NCI-H446 (cell line): Measurements from ENCODE around the gene DOCK4.

Experiments used
- DNase-seq, 2 experiments: peaks; one replicate each; lab custom pipeline; 2025; lab: John Stamatoyannopoulos, UW

Gene DOCK4

DNA sequence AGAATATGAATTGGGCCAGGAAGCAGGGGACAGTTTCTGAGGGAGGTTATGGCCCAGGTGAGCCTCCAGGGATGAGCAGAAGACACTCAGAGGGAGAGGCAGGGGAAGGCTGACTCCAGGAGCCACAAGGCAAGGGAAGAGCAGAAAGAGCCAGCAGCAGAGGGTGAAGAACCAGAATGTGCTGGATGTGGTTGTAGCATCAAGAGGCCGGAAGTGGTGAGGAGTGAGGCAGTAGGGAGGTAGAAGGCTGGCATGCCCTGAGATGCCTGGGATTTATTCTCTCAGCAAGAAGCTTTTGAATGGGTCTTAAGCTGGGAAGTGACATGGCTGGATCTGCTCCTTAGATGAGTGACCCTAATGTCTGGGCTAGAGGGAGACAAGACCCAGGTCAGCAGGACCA lies 311.7 kb downstream of the DOCK4 start:
- no peak for DNase-seq

- DNase-seq = no peak
Observed at GRCh38 chr7:111893190-111893589, 313.0 kb downstream of the DOCK4 start.

DNA sequence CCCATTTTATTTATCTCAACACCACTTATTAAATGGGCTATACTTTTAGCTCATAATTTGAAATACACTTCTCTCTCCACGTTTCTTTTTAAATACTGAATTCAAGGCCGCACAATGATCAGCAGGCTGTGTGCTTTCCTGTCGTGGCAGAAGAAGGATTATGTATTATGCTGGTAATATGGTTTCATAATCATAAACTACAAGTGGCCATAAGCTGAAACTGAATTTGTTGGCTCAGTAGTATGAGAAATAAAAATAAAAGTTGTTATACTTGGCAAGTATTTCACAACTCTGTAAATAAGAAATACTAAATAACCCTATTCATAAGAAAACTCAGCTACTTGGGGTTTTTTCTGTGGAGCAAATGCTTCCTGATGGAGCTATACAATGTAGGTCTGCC lies 313.6 kb downstream of the DOCK4 start:
- DNase-seq = no peak

- no peak for DNase-seq
Observed at GRCh38 chr7:111887734-111888133, 318.5 kb downstream of the DOCK4 start.

- DNase-seq = no peak
Observed at GRCh38 chr7:111886233-111886632, 320.0 kb downstream of the DOCK4 start.

GRCh38 chr7:111883241-111883640 lies 323.0 kb downstream of the DOCK4 start:
- DNase-seq = peak in 1 of 2 experiments; percentile 49

DNA sequence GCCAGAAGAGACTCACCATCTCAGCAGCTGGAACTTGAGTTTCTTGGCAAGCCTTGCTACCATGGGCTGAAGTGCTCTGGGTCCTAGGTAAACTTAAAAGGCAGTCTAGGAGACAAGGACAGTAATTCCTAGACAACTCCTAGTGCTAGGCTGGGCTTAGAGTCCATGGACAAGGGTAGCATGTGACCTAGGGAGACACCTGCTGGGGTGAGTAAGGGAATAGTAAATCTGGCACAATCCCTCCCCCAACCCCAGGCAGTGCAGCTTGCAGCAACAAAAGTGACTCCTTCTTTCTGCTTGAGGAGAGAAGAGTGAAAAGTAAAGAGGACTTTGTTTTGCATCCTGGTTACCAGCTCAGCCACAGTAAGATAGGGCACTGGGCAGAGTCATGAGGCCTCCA lies 327.4 kb downstream of the DOCK4 start:
- DNase-seq = no peak

- no peak for DNase-seq
Observed at GRCh38 chr7:111877931-111878330, 328.3 kb downstream of the DOCK4 start.

DNA sequence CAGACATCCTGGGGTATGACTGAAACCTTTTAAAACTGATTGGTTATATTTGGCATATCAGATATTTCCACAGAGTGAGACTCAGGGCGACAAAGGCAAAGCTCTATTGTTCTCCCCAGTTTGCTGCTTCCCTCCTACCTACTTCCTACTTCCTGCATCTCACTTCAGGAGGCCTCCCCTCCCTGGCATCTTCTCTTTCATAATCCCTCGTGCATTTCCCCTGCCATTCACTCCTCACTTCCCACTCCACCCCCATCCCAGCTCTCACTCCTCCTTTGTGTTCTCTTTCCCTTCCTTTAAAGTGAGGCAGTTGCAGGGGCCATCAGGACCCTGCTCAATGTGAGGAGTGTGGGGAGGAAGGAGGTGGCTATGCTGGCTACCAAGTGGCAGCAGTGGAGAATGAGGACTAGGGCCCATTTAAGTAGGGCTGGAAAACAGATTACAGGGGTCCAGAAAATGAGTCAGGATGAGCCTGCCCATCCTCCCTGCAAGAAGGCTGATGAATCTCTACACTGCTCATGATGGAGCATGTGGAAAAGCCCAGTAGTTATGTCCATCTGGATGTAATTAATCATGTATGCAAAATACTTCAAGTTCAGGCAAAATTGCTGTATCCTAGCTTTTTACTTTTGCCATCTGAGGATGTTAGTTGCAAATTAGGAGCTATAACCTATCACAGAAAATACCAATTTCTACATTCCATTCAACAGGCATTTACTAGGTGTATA lies 332.1 kb downstream of the DOCK4 start:
- DNase-seq = no peak

DNA sequence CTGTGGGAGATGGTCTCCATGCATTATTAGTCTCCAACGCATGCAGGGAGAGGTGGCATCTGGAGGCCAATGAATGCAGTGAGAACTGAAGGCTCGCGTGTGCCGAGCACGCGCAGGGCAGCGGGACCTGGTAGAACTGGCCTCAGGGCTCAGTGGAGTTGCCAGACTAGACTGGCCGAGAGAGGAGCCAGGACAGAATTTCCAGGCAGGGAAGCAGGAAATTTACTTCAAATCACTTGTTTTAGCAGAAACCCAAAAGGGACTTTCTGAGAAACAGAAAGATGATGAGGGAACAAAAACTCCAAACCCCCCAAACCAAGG lies 332.9 kb downstream of the DOCK4 start:
- DNase-seq = no peak

DNA sequence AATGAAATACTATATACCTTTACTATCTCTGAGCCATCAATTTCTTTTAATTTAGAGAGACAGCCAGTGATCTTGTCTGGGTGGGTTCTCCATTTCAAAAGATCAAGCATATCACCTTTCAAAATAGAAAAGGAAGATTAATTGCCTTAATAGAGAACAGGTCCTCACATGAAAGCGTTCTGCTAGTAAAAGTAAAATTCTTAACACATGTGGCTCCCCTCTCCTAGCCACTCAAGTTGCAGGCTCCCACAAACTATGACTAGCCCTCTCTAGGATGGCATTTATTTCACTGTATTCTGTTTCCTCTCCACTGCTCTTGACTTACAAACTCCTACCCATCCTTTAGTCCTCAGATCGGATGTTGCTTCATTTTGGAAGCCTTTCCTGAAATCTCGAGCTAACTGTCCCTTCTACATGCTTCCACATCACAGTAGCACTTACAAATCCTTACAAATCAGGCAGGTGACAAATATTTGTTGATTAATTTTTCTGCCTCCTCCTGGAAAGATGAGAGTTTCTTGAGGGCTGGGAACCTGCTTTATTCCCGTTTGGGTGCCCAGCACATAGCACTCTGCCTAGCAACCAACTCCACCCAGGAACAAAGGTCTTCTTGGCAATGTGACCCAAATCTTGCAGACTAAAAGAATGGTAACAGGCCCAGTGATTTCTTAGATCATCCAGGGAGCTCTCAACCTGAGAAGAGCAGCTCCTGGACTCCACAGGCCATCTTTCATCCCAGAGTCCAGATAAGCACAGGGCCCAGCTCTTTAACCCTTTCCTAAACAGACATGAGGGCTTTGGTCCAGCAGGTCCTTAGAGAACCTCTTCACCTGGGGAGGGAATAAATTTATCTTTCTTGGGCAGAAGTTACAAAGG lies 333.5 kb downstream of the DOCK4 start:
- no peak for DNase-seq

DNA sequence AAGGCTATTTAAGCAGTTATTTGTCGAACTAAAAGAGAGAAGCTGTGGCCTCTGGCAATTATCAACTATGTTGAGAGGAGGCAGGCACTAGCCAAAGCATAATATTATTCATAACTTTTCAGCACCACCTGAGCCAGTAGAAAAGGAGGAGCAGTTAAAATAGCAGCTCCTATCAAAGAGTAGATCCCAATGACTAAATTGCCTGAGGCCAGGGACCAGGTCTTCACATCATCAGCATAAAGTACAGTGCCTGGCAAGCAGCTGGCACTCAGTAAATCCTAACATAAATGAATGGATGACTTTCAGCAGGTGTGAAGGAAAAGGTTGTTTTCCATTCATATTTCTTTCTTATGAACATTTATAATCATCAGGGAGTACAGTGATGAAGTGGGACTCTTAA lies 334.9 kb downstream of the DOCK4 start:
- DNase-seq = no peak

DNA sequence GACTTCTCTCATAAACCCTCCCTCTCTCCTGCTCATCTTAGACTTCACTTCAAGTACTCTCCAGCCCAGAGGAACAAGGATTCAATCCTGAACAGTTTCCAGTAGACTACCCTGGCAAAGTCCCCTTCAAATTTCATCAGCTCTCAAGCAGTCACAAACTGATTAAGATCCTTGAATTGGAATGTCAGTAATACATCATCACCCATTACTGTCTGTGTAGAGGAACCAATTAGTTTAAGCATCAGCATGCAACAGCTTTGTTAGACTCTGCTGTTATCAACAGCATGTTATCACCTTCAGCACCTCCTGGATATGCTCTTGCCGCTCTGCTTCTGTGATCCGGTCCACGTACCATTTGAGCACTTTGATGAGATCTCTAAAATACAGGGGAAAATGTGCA lies 336.9 kb downstream of the DOCK4 start:
- DNase-seq = no peak

- no peak for DNase-seq
Observed at GRCh38 chr7:111867348-111867931, 338.8 kb downstream of the DOCK4 start.

GRCh38 chr7:111866787-111867186 lies 339.4 kb downstream of the DOCK4 start:
- no peak for DNase-seq

DNA sequence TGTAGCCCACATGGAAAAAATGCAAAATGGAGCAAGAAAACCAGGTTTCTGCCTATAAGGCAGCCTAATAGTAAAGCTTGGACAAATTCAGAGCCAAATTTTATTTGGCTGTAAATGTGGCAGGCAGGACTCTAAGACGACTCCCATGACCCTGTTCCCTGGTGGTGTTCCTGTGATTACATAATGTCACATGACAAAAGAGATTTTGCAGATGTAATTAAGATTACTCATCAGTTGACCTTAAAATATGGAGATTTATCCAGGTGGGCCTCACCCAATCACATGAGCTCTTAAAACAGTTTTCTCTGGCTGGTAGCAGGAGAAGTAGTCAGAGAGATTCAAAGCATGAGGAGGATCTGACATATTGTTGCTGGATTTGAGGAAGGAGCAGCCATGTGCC lies 340.8 kb downstream of the DOCK4 start:
- no peak for DNase-seq

DNA sequence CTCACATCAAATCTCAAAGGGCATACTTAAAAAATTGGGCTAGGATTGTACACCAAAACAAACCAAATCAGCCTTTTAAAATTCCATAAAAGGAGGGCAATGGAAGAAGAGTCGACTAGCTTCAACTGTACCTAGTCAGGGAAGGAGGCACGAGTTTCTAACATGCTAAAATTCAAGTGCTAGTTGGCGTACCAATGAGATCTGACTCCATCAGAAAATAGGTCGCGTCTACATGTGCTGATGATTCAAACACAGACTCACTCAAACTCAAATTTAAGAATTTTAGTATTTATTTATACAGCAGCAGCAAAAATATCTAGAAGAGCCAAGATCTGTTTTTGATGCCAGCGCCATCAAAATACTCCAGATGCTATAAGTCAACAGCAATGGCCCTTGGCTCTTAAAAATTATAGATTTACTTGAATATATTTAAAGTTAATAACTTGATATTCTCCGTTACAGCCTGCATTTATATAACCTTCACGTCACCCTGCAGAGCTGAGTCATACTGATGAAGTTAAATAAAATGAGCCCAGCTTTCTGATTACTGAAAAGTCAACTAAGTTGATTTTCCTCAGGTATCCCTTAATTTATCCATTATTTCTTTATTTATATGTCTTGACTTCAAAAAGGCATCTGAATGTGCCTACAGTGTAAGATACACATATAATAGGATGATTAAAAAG lies 341.8 kb downstream of the DOCK4 start:
- DNase-seq = no peak

- DNase-seq = no peak
Observed at GRCh38 chr7:111863269-111863668, 342.9 kb downstream of the DOCK4 start.

DNA sequence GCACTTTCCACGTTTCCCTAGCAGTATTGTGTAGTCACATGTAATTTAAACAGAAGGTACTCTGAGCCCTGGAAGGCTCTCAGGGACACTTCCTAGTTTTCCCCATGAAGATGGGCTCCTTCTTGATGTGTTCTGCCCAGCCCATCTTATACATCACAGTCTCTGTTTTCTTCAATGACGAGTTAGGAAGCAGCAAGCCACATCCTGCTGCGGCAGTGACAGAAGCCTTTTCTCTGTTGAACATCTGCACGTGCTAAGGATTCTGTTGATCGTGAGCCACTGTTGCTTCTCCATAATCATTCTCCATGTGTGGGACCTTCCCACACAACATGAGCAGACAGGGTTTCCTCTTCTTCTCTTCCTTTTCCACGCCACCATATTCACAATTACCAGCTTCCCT lies 346.0 kb downstream of the DOCK4 start:
- DNase-seq = no peak

DNA sequence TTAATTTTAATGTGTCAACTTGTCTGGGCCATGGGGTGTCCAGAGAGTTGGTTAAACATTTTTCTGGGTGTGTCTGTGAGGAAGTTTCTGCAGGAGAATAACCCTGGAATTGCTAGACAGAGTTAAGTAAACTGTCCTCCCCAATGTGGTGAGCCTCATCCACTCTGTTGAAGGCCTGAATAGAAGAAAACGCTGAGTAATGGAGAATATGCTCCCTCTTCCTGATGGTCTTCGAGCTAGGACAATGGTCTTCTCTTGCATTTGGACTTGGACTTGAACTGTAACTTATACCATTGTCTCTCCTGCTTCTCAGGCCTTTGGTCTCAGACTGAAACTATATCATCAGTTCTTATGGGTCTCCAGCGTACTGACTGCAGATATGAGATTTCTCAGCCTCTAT lies 347.9 kb downstream of the DOCK4 start:
- DNase-seq = no peak

DNA sequence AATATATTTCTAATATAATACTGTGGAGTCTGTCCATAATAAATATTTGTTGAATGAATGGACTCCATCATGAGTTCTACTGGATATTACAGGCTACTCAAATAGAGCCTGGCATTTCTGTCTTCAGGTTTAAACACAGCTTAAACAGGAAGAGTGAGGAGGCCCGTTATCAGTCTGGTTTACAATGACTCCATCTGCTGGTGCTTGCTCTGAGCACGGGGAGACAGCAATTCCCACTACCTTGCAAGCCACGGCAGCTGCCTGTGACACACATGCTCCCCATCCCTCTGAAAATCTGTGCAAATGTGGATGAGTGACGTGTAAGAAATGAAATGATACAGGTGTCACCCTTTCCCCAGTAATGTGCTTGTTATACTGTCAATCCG lies 350.4 kb downstream of the DOCK4 start:
- peak in 1 of 2 experiments; percentile 24 for DNase-seq

DNA sequence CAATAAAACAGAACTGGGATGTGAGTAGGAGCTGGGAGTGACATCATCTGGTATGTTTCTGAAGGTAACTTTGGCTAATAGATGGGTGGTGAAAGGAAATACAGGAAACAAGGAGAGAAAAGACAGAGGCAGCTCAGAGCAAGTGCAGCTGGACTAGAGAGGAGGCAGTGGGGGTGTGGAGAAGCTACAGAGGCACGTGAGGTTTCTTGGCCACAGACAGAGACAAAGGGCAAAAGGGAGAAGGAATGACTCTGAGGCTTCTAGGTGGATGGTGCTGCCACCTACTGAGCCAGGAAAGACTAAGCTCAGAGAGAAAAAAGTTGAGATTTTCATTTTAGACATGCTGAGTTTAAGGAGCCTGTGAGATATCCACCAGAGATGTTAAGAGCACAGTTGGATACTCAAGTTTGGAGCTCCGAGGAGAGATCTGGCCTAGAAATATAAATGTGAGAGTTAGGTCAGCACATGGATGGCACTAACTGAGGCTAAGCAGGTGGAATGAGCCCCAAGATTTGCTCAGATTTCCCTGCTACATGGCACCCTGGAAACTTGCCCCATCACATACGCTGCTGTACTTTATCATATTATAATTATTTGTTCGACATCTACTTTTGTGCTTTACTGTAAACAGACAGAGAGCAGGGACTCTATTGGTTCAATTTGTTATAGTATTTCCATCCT lies 350.9 kb downstream of the DOCK4 start:
- DNase-seq = peak in 1 of 2 experiments; percentile 61
